Heart right ventricle (tissue), 16 donors: ENCODE results near the gene RAX2. TPM values are rescaled to one million over a fixed set of nuclear protein-coding genes. Genes with fewer than 3 reads are reported as not detected.

Source experiments
- ATAC-seq, 8 donors: fragments of 200-7000 bp; cut with Tn5 transposase; one replicate each; pipeline ENCODE4 v1.9.1; 2020; ENCODE audit warnings: mild to moderate bottlenecking in 8 of 8, moderate library complexity in 8 of 8, moderate number of reproducible peaks in 1 of 8
- DNase-seq, 2 donors: peaks; one replicate each; pipeline ENCODE4 v3.0.0-alpha.2; 2020
- H3K27ac ChIP-seq, 10 donors: fragments of 200-600 bp; sonication (generic) in 2 of 10; one replicate each; pipeline versions ENCODE4 v1.5.0 to v1.8.0; 2020 to 2022; ENCODE audit warnings: mild to moderate bottlenecking in 3 of 10
- H3K27me3 ChIP-seq, 7 donors: fragments of 200-600 bp; one replicate each; pipeline ENCODE4 v1.8.0; 2021 to 2022; ENCODE audit warnings: mild to moderate bottlenecking in 2 of 7
- H3K36me3 ChIP-seq, 9 donors: fragments of 200-600 bp; sonication (generic) in 1 of 9; one replicate each; pipeline versions ENCODE4 v1.5.0 to v1.8.0; 2020 to 2022; ENCODE audit warnings: mild to moderate bottlenecking in 2 of 9
- H3K4me1 ChIP-seq, 9 donors: fragments of 200-600 bp; sonication (generic) in 1 of 9; one replicate each; pipeline versions ENCODE4 v1.5.0 to v1.8.0; 2020 to 2022; ENCODE audit warnings: mild to moderate bottlenecking in 4 of 9
- H3K4me3 ChIP-seq, 10 donors: fragments of 200-600 bp; sonication (generic) in 2 of 10; one replicate each; pipeline versions ENCODE4 v1.5.0 to v1.8.0; 2020 to 2022; ENCODE audit warnings: mild to moderate bottlenecking in 7 of 10, moderate library complexity in 2 of 10
- H3K9me3 ChIP-seq, 11 donors: fragments of 200-600 bp in 10 of 11; sonication (generic) in 2 of 11; one replicate each; pipeline versions ENCODE4 v1.5.0 to v1.8.0; 2013 to 2022; ENCODE audit warnings: mild to moderate bottlenecking in 2 of 11, control low read depth in 1 of 11, moderate library complexity in 1 of 11
- CTCF ChIP-seq, 9 donors: fragments of 200-600 bp; sonication (generic) in 2 of 9; IDR thresholded peaks; one replicate each; pipeline versions ENCODE4 v1.5.0 to v1.8.0; 2021 to 2022; ENCODE audit warnings: antibody characterized with exemption in 9 of 9, mild to moderate bottlenecking in 5 of 9, moderate library complexity in 1 of 9
- WGBS, 2 donors: extraction: QIAGEN DNeasy Blood & Tissue Kit; methylation state at CpG; one replicate each; pipeline ENCODE4 v1.1.7; 2013; ENCODE audit warnings: inconsistent platforms in 1 of 2; 5-methylcytosine and 5-hydroxymethylcytosine counted together
- intact Hi-C, 10 donors: fragments of 100-400 bp; cut with DNase I; formaldehyde crosslinking; loops; one replicate each; pipeline versions ENCODE4 v1.11.1 to v1.14.2; 2022
- polyA plus RNA-seq, 2 donors: library from polyadenylated mRNA; stranded (reverse); fragments of 200-250 nt; gene quantifications; one replicate each; pipeline ENCODE4 v1.2.3, GENCODE V29; 2013
- total RNA-seq, 10 donors: library from RNA; stranded (reverse); fragmentation: NEBNext Ultra II Directional in 3 of 10; extraction: Animal tissue kit (Norgen Biotek cat#: 25700) in 3 of 10; gene quantifications; one replicate each; pipeline versions ENCODE4 v1.2.1 to v1.2.4, GENCODE V29; 2021 to 2023
- donor health status: Arrhythmogenic right ventricular cardiomyopathy.
- donor health status: ischemic (EF 13 %, LVEDD 7.1; RV severe dilation, severe dysfunction).
- donor health status: healthy with polysubstance abuse.
- donor health status: DM: no; HTN: yes; CAD: no.
- donor health status: DM: no; HTN: no; CAD: no.
- donor health status: ischemic (EF 25% LVEDD 6.9; RV normal size, moderate dysfunction).
- donor health status: ischemic (EF 25% LVEDD 5.7; RV mildly dilated, moderate dysfunction).
- donor health status: healthy.
- donor health status: DM: yes; HTN: yes; CAD: no.
- donor health status: Ischemic cardiomyopathy.
- donor health status: ischemic (EF 35%, LVEDD 5.7; RV mildly dilated, moderate dysfunction).
- donor health status: nonischemic (EF 11% LVEDD 7.7; RV severe dilation, severe dysfunction).
- donor health status: DM: yes; HTN: yes; CAD: no.
- donor health status: PGD.
- donor health status: ischemic (EF 29% LVEDD 5.4; RV normal size, mild dysfunction).
- donor health status: nonischemic (EF 23%, LVEDD 6.1; RV moderate dilation, normal function).

RAX2 gene
- total and polyA plus RNA-seq, 12 donors, result not detected

- Histone ChIP-seq H3K4me3 (no peak overlapping the region), H3K27me3 (peaks cover 0 to 10% (median 4%) of the 10 kb centered on the region in 7 donors), H3K9me3 (no peaks in the 10 kb centered on the region), H3K27ac (peak overlapping the region in 6 of 10 donors; percentile 9 to 64 (median 44)), H3K4me1 (peaks cover 7 to 28% (median 16%) of the 10 kb centered on the region in 9 donors), H3K36me3 (no peaks in the 10 kb centered on the region)
- intact Hi-C loops, result no loop called here
- WGBS, 2 donors, result 72 to 78% methylated on average over 33 of the region's 33 CpGs
- DNase-seq (peak in 1 of 2 donors; percentile 48), ATAC-seq (peak in 4 of 8 donors; percentile 27 to 55 (median 34))
- no peak for TF ChIP-seq CTCF (IDR thresholded peaks at IDR 0.05)
Measured at GRCh38 chr19:3808420-3809143, 36.6 kb upstream of the RAX2 start.

GRCh38 chr19:3807574-3808354 is 35.7 kb upstream of the RAX2 start:
- intact Hi-C loops, result no loop called here
- no peak overlapping the region for H3K27ac ChIP-seq
- no peak for DNase-seq

GRCh38 chr19:3807131-3807480 is 35.1 kb upstream of the RAX2 start:
- Histone ChIP-seq H3K4me1 (peaks cover 0 to 15% (median 5%) of the 10 kb centered on the region in 9 donors), H3K27me3 (peaks cover 0 to 18% (median 10%) of the 10 kb centered on the region in 7 donors), H3K4me3 (no peak overlapping the region), H3K36me3 (no peaks in the 10 kb centered on the region), H3K27ac (no peak overlapping the region), H3K9me3 (no peaks in the 10 kb centered on the region)
- DNase-seq, result no peak
- no peak for ATAC-seq
- no peak for TF ChIP-seq CTCF (IDR thresholded peaks at IDR 0.05)
- intact Hi-C loops, result no loop called here
- WGBS, 2 donors, result 74 to 81% methylated on average over 19 of the region's 19 CpGs

More at GRCh38 chr19:3807574-3808354, 35.7 kb upstream of the RAX2 start:
- H3K27me3 ChIP-seq, result peaks cover 0 to 14% (median 5%) of the 10 kb centered on the region in 7 donors
- ATAC-seq, result no peak
- H3K4me3 ChIP-seq, result no peak overlapping the region
- no peak for TF ChIP-seq CTCF (IDR thresholded peaks at IDR 0.05)
- no peaks in the 10 kb centered on the region for H3K9me3 ChIP-seq
- H3K4me1 ChIP-seq, result peaks cover under 1 to 20% (median 8%) of the 10 kb centered on the region in 9 donors
- WGBS, 2 donors, result 96% methylated on average over 35 of the region's 35 CpGs
- H3K36me3 ChIP-seq, result no peaks in the 10 kb centered on the region

GRCh38 chr19:3805859-3806258 is 33.8 kb upstream of the RAX2 start:
- Histone ChIP-seq H3K36me3 (no peaks in the 10 kb centered on the region), H3K4me3 (no peak overlapping the region), H3K27ac (no peak overlapping the region), H3K9me3 (no peaks in the 10 kb centered on the region), H3K4me1 (peaks cover 5 to 21% (median 12%) of the 10 kb centered on the region in 9 donors), H3K27me3 (peaks cover 0 to 24% (median 21%) of the 10 kb centered on the region in 7 donors)
- no peak for TF ChIP-seq CTCF (IDR thresholded peaks at IDR 0.05)
- DNase-seq, result no peak
- WGBS, 2 donors, result 87 to 89% methylated on average over 28 to 29 of the region's 29 CpGs
- ATAC-seq, result no peak
- intact Hi-C loops, result no loop called here
